SH-SY5Y (cell line): ENCODE measurements around the gene ADCY5.

Experiments used
- GATA2 ChIP-seq: IDR thresholded peaks from 2 replicates; pipeline ENCODE4 v1.6.1; 2011; ENCODE audit warnings: mild to moderate bottlenecking, low read depth, low read length
- GATA3 ChIP-seq: IDR thresholded peaks from 2 replicates; pipeline ENCODE4 v1.6.1; 2011; ENCODE audit warnings: low read depth, mild to moderate bottlenecking, low read length, moderate library complexity

DNA sequence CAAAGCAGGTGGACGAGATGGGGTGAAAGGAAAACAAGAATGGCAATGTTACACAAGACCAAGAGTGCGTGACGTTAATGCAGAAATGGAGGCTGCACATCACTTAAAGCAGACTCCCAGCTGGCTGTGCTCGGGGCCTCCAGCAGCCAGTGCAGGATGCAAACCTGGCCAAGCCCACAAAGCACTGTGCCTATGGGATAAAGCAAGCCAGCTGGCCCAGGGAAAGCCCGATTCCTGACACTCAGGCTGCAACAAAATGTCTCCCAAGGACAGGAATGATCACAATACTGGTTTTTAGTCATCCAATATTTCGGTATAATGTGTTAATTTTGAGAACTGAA, 161.0 kb downstream of the ADCY5 start:
- TF ChIP-seq GATA2 (no peak), GATA3 (no peak)
